Keratinocyte (primary cell): ENCODE data around the gene LYPLA2. TPM values are rescaled to one million over a fixed set of nuclear protein-coding genes. Genes with fewer than 3 reads are reported as not detected.
A peak's percentile ranks its signal among the peaks of the same experiment; 100 is the strongest.

Experiments
- DNase-seq: peaks from one replicate; pipeline ENCODE4 v3.0.0-alpha.2; 2011; ENCODE audit warnings: low read depth, missing footprints, low spot score
- FAIRE-seq: peaks from 2 replicates; lab custom pipeline; 2011; peaks lifted over from hg19 to GRCh38; lab: Jason Lieb, UNC
- H2AFZ ChIP-seq: 2 replicates; pipeline ENCODE4 v1.6.0; 2012; ENCODE audit warnings: low read length, control low read depth, inconsistent platforms; ENCODE audit not compliant: control insufficient read depth
- H3K27ac ChIP-seq: 2 replicates; pipeline ENCODE4 v1.5.1; 2011; ENCODE audit warnings: low read length; ENCODE audit not compliant: control insufficient read depth, insufficient read depth
- H3K27me3 ChIP-seq: 3 replicates; pipeline ENCODE4 v1.6.0; 2011; ENCODE audit warnings: low read length; ENCODE audit not compliant: control insufficient read depth, insufficient read depth; ENCODE audit errors: extremely low read depth
- H3K36me3 ChIP-seq, 2 experiments: 2 replicates in 1 of 2; 3 replicates in 1 of 2; pipeline ENCODE4 v1.5.1; 2011; ENCODE audit warnings: low read length in 2 of 2, mild to moderate bottlenecking in 1 of 2; ENCODE audit not compliant: control insufficient read depth in 2 of 2, insufficient read depth in 2 of 2; ENCODE audit errors: extremely low read depth in 1 of 2
- H3K4me1 ChIP-seq: 3 replicates; pipeline ENCODE4 v1.5.1; 2011; ENCODE audit warnings: low read length; ENCODE audit not compliant: control insufficient read depth, insufficient read depth; ENCODE audit errors: extremely low read depth
- H3K4me2 ChIP-seq: 3 replicates; pipeline ENCODE4 v1.6.0; 2011; ENCODE audit warnings: low read depth, low read length; ENCODE audit not compliant: control insufficient read depth, insufficient read depth; ENCODE audit errors: extremely low read depth
- H3K4me3 ChIP-seq, 3 experiments: fragments of 200-600 bp in 1 of 3; sonication (generic) in 1 of 3; 2 replicates in 2 of 3; 3 replicates in 1 of 3; pipeline ENCODE4 v1.5.1; 2011 to 2016; ENCODE audit warnings: low read length in 3 of 3, mild to moderate bottlenecking in 3 of 3, control low read depth in 2 of 3, inconsistent platforms in 1 of 3, low read depth in 1 of 3, mixed read lengths in 1 of 3, mixed run types in 1 of 3, moderate library complexity in 1 of 3; ENCODE audit not compliant: control insufficient read depth in 2 of 3, insufficient read depth in 2 of 3; ENCODE audit errors: extremely low read depth in 1 of 3
- H3K79me2 ChIP-seq: 2 replicates; pipeline ENCODE4 v1.6.0; 2012; ENCODE audit warnings: low read length; ENCODE audit not compliant: control insufficient read depth, insufficient read depth
- H3K9ac ChIP-seq: 3 replicates; pipeline ENCODE4 v1.6.0; 2011; ENCODE audit warnings: low read length; ENCODE audit not compliant: control insufficient read depth, insufficient read depth; ENCODE audit errors: extremely low read depth
- H3K9me1 ChIP-seq: 3 replicates; pipeline ENCODE4 v1.6.0; 2011; ENCODE audit warnings: low read length; ENCODE audit not compliant: control insufficient read depth, insufficient read depth; ENCODE audit errors: extremely low read depth
- H3K9me3 ChIP-seq: 2 replicates; pipeline ENCODE4 v1.5.1; 2012; ENCODE audit warnings: low read depth, low read length; ENCODE audit not compliant: control insufficient read depth
- H4K20me1 ChIP-seq: 3 replicates; pipeline ENCODE4 v1.6.0; 2011; ENCODE audit warnings: low read length; ENCODE audit not compliant: control insufficient read depth, insufficient read depth; ENCODE audit errors: extremely low read depth
- CTCF ChIP-seq, 3 experiments: IDR thresholded peaks in 1 of 3; conservative IDR thresholded peaks in 1 of 3; optimal IDR thresholded peaks in 1 of 3; 2 replicates in 2 of 3; 3 replicates in 1 of 3; pipeline versions ENCODE3 to v1.5.1; 2011; ENCODE audit warnings: low read length in 3 of 3, mild to moderate bottlenecking in 3 of 3, moderate library complexity in 2 of 3, control low read depth in 1 of 3, inconsistent platforms in 1 of 3; ENCODE audit not compliant: insufficient read depth in 2 of 3; ENCODE audit errors: extremely low read depth in 1 of 3
- EZH2 ChIP-seq: IDR thresholded peaks from one replicate; pipeline ENCODE4 v1.6.1; 2012; ENCODE audit warnings: inconsistent platforms, mild to moderate bottlenecking, low read length, moderate library complexity
- dilution Hi-C: fragments of 300-500 bp; cut with MboI; formaldehyde crosslinking; loops from one replicate; pipeline ENCODE4 v1.7.0; 2020; ENCODE audit warnings: low sequenced_read_pairs; ENCODE audit not compliant: extremely low pct_ligation_motif_present
- polyA plus RNA-seq, 5 experiments: library from polyadenylated mRNA; depleted of rRNA in 3 of 5; stranded (reverse) in 3 of 5; stranded (forward) in 1 of 5; unstranded in 1 of 5; fragments of >200 nt; gene quantifications; 1 replicate in 1 of 5; 2 replicates in 3 of 5; 3 replicates in 1 of 5; pipeline versions ENCODE4 v1.2.1 to v1.2.3, GENCODE V29; 2011 to 2012; ENCODE audit warnings: missing spikeins in 2 of 5, low read depth in 1 of 5, low replicate concordance in 1 of 5

Gene LYPLA2
- polyA plus RNA-seq, 1 donor (not counting 4 experiments of a cell fraction or from before 2014, with no cell fraction given): 51.7 TPM

GRCh38 chr1:23837908-23838307 lies 47.0 kb downstream of the LYPLA2 start:
- FAIRE-seq (no peak), DNase-seq (no peak)
- peak overlapping the region; percentile 78 for H3K4me2 ChIP-seq
- dilution Hi-C loops: no loop called here
- H3K79me2 ChIP-seq: no peaks in the 10 kb centered on the region
- H2AFZ ChIP-seq: no peak overlapping the region
- peaks cover 6% of the 10 kb centered on the region for H3K27me3 ChIP-seq
- H4K20me1 ChIP-seq: no peaks in the 10 kb centered on the region
- H3K4me1 ChIP-seq: peaks cover 3% of the 10 kb centered on the region
- H3K36me3 ChIP-seq: no peaks in the 10 kb centered on the region
- no peak overlapping the region for H3K9ac ChIP-seq
- TF ChIP-seq CTCF (optimal IDR thresholded peaks at IDR 0.05 in 1 of 3, IDR thresholded peaks at IDR 0.05 in 1 of 3, conservative IDR thresholded peaks at IDR 0.05 in 1 of 3; ENCODE audit: extremely low read depth in 1 of 3, insufficient read depth in 2 of 3, low read length in 3 of 3) (no peak), EZH2 (no peak)
- no peak overlapping the region for H3K27ac ChIP-seq
- no peaks in the 10 kb centered on the region for H3K9me1 ChIP-seq
- no peaks in the 10 kb centered on the region for H3K9me3 ChIP-seq
- peak overlapping the region in 1 of 3 experiments; percentile 47 for H3K4me3 ChIP-seq

- no peak for TF ChIP-seq CTCF (optimal IDR thresholded peaks at IDR 0.05 in 1 of 3, IDR thresholded peaks at IDR 0.05 in 1 of 3, conservative IDR thresholded peaks at IDR 0.05 in 1 of 3; ENCODE audit: extremely low read depth in 1 of 3, insufficient read depth in 2 of 3, low read length in 3 of 3)
- no peak for TF ChIP-seq EZH2
- Histone ChIP-seq H3K27me3 (peaks cover 6% of the 10 kb centered on the region), H3K4me1 (peaks cover 3% of the 10 kb centered on the region), H2AFZ (peak overlapping the region; percentile 73), H3K9me3 (no peaks in the 10 kb centered on the region), H3K4me3 (peak overlapping the region in 2 of 3 experiments; percentile 47 to 50), H3K4me2 (peak overlapping the region; percentile 78), H3K36me3 (no peaks in the 10 kb centered on the region), H3K79me2 (no peaks in the 10 kb centered on the region), H3K27ac (no peak overlapping the region), H3K9me1 (no peaks in the 10 kb centered on the region), H4K20me1 (no peaks in the 10 kb centered on the region), H3K9ac (no peak overlapping the region)
- dilution Hi-C loops: no loop called here
- FAIRE-seq: no peak
- no peak for DNase-seq
Measured at GRCh38 chr1:23838401-23838866, 47.5 kb downstream of the LYPLA2 start.
